SK-N-SH treated with all-trans-retinoic acid at 6 μM for 48 hours (cell line): ENCODE results near the gene LOXL3.

ENCODE experiments used
- ARNTL ChIP-seq: fragments of 450-650 bp; formaldehyde crosslinking; IDR thresholded peaks from 2 replicates; pipeline ENCODE4 v1.5.0; 2020; ENCODE audit warnings: low read depth, mild to moderate bottlenecking, moderate library complexity, borderline replicate concordance
- BACH2 ChIP-seq: fragments of 250-450 bp; sonication (Bioruptor Pico); IDR thresholded peaks from 2 replicates; pipeline ENCODE4 v1.9.0; 2021; ENCODE audit warnings: mild to moderate bottlenecking, borderline replicate concordance
- ESRRG ChIP-seq: fragments of 250-450 bp; sonication (Bioruptor Pico); IDR thresholded peaks from 2 replicates; pipeline ENCODE4 v1.6.1; 2021; ENCODE audit warnings: mild to moderate bottlenecking
- GLIS3 ChIP-seq: fragments of 250-450 bp; sonication (Bioruptor Pico); IDR thresholded peaks from 2 replicates; pipeline ENCODE4 v1.5.0; 2020; ENCODE audit warnings: mild to moderate bottlenecking, moderate library complexity
- ISL1 ChIP-seq: fragments of 250-450 bp; sonication (Bioruptor Pico); IDR thresholded peaks from 2 replicates; pipeline ENCODE4 v2.1.2; 2022; ENCODE audit warnings: mild to moderate bottlenecking, moderate library complexity
- PPARA ChIP-seq: fragments of 250-450 bp; sonication (Bioruptor Pico); IDR thresholded peaks from 2 replicates; pipeline ENCODE4 v1.5.0; 2020; ENCODE audit warnings: mild to moderate bottlenecking, borderline replicate concordance
- RARB ChIP-seq: fragments of 250-450 bp; sonication (Bioruptor Pico); IDR thresholded peaks from 2 replicates; pipeline ENCODE4 v1.8.0; 2021; ENCODE audit warnings: mild to moderate bottlenecking, moderate library complexity
- SNAI2 ChIP-seq: fragments of 250-450 bp; sonication (Bioruptor Pico); IDR thresholded peaks from 2 replicates; pipeline ENCODE4 v1.5.0; 2020; ENCODE audit warnings: mild to moderate bottlenecking, moderate library complexity
- TOX ChIP-seq: fragments of 250-450 bp; sonication (Bioruptor Pico); IDR thresholded peaks from 2 replicates; pipeline ENCODE4 v1.8.0; 2021; ENCODE audit warnings: mild to moderate bottlenecking, moderate library complexity, borderline replicate concordance
- ZFP3 ChIP-seq: fragments of 250-450 bp; sonication (Bioruptor Pico); IDR thresholded peaks from 2 replicates; pipeline ENCODE4 v1.5.0; 2020; ENCODE audit warnings: mild to moderate bottlenecking, moderate library complexity
- ZFP30 ChIP-seq: fragments of 450-650 bp; formaldehyde crosslinking; IDR thresholded peaks from 2 replicates; pipeline ENCODE4 v1.5.0; 2022; ENCODE audit warnings: mild to moderate bottlenecking, moderate library complexity
- ZNF565 ChIP-seq: fragments of 450-650 bp; formaldehyde crosslinking; conservative IDR thresholded peaks from 2 replicates; pipeline ENCODE4 v1.5.0; 2020; ENCODE audit warnings: low read depth, mild to moderate bottlenecking, moderate library complexity
- TF ChIP-seq, protein P1 (sequence below): fragments of 250-450 bp; sonication (Bioruptor Pico); IDR thresholded peaks from 2 replicates; pipeline ENCODE4 v1.8.0; 2021; ENCODE audit warnings: low read depth, mild to moderate bottlenecking, moderate library complexity, borderline replicate concordance
- TF ChIP-seq, protein P2 (sequence below): fragments of 250-450 bp; sonication (Bioruptor Pico); IDR thresholded peaks from 2 replicates; pipeline ENCODE4 v1.5.0; 2020; ENCODE audit warnings: mild to moderate bottlenecking, moderate library complexity

GRCh38 chr2:74588664-74589063, 34.9 kb upstream of the LOXL3 start:
- TF ChIP-seq ARNTL (CRISPR knock-in tag) (no peak), ISL1 (CRISPR knock-in tag) (no peak), ZFP30 (CRISPR knock-in tag) (no peak), TOX (CRISPR knock-in tag) (no peak), ESRRG (CRISPR knock-in tag) (no peak), GLIS3 (CRISPR knock-in tag) (no peak), SNAI2 (CRISPR knock-in tag) (no peak), ZFP3 (no peak), BACH2 (CRISPR knock-in tag) (no peak), PPARA (no peak), ZNF565 (no peak), RARB (CRISPR knock-in tag) (no peak)
- TF ChIP-seq, protein P1, sequence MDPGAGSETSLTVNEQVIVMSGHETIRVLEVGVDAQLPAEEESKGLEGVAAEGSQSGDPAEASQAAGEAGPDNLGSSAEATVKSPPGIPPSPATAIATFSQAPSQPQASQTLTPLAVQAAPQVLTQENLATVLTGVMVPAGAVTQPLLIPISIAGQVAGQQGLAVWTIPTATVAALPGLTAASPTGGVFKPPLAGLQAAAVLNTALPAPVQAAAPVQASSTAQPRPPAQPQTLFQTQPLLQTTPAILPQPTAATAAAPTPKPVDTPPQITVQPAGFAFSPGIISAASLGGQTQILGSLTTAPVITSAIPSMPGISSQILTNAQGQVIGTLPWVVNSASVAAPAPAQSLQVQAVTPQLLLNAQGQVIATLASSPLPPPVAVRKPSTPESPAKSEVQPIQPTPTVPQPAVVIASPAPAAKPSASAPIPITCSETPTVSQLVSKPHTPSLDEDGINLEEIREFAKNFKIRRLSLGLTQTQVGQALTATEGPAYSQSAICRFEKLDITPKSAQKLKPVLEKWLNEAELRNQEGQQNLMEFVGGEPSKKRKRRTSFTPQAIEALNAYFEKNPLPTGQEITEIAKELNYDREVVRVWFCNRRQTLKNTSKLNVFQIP (CRISPR knock-in tag): no peak
- TF ChIP-seq, protein P2, sequence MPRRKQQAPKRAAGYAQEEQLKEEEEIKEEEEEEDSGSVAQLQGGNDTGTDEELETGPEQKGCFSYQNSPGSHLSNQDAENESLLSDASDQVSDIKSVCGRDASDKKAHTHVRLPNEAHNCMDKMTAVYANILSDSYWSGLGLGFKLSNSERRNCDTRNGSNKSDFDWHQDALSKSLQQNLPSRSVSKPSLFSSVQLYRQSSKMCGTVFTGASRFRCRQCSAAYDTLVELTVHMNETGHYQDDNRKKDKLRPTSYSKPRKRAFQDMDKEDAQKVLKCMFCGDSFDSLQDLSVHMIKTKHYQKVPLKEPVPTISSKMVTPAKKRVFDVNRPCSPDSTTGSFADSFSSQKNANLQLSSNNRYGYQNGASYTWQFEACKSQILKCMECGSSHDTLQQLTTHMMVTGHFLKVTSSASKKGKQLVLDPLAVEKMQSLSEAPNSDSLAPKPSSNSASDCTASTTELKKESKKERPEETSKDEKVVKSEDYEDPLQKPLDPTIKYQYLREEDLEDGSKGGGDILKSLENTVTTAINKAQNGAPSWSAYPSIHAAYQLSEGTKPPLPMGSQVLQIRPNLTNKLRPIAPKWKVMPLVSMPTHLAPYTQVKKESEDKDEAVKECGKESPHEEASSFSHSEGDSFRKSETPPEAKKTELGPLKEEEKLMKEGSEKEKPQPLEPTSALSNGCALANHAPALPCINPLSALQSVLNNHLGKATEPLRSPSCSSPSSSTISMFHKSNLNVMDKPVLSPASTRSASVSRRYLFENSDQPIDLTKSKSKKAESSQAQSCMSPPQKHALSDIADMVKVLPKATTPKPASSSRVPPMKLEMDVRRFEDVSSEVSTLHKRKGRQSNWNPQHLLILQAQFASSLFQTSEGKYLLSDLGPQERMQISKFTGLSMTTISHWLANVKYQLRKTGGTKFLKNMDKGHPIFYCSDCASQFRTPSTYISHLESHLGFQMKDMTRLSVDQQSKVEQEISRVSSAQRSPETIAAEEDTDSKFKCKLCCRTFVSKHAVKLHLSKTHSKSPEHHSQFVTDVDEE (CRISPR knock-in tag): no peak
